ENCODE data around the gene PTPRJ. TPM values are rescaled to one million over a fixed set of nuclear protein-coding genes. Genes with fewer than 3 reads are reported as not detected.
"Not testable (repeated sequence)": the region's sequence is repeated elsewhere in the genome, so short reads cannot be mapped to it uniquely, and the experiment has no call there.

PTPRJ gene
- total RNA-seq, 1 donor = 6.6 TPM

DNA sequence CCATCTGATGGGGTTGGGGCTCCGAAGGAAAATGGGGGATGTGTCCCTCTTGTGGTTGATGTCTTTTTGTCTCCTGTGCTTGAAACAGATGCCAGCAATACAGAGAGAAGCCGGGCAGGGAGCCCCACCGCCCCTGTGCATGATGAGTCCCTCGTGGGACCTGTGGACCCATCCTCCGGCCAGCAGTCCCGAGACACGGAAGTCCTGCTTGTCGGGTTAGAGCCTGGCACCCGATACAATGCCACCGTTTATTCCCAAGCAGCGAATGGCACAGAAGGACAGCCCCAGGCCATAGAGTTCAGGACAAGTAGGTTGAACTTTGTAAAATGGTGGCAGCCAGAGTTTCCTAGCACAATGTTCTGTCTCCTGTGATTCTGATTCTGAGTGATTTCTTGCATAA, 144.5 kb downstream of the PTPRJ start:
- no peak for DNase-seq (ENCODE audit: low read depth)
- no peak overlapping the region for H3K4me3 ChIP-seq (ENCODE audit: low read depth, low read length)
- TF ChIP-seq, protein P1, sequence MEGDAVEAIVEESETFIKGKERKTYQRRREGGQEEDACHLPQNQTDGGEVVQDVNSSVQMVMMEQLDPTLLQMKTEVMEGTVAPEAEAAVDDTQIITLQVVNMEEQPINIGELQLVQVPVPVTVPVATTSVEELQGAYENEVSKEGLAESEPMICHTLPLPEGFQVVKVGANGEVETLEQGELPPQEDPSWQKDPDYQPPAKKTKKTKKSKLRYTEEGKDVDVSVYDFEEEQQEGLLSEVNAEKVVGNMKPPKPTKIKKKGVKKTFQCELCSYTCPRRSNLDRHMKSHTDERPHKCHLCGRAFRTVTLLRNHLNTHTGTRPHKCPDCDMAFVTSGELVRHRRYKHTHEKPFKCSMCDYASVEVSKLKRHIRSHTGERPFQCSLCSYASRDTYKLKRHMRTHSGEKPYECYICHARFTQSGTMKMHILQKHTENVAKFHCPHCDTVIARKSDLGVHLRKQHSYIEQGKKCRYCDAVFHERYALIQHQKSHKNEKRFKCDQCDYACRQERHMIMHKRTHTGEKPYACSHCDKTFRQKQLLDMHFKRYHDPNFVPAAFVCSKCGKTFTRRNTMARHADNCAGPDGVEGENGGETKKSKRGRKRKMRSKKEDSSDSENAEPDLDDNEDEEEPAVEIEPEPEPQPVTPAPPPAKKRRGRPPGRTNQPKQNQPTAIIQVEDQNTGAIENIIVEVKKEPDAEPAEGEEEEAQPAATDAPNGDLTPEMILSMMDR (IDR thresholded peaks at IDR 0.05; ENCODE audit: insufficient read depth, low read length) = no peak

DNA sequence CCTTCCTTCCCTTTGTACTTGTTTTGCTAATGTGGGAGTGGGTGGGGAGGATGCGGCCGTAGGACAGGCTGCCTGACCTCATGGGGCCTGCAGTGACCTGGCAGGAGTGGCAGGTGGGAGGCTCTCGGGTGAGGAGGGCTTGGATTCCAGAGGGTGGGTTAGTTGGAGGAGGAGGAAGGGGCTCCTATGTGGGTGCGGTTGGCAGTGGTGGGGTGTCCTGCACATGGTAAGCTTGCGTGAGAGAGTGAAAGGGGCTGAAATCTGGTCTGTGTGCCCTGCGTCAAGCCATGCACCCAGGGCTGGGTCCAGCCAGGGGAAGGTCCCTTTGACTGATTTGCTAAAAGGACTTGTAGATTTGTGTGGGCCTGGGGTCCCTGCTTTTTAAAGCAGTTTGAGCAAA, 145.5 kb downstream of the PTPRJ start:
- no peak overlapping the region for H3K4me3 ChIP-seq (ENCODE audit: low read depth, low read length)
- DNase-seq (ENCODE audit: low read depth) = no peak
- TF ChIP-seq, protein P1 (IDR thresholded peaks at IDR 0.05; ENCODE audit: insufficient read depth, low read length) = no peak

DNA sequence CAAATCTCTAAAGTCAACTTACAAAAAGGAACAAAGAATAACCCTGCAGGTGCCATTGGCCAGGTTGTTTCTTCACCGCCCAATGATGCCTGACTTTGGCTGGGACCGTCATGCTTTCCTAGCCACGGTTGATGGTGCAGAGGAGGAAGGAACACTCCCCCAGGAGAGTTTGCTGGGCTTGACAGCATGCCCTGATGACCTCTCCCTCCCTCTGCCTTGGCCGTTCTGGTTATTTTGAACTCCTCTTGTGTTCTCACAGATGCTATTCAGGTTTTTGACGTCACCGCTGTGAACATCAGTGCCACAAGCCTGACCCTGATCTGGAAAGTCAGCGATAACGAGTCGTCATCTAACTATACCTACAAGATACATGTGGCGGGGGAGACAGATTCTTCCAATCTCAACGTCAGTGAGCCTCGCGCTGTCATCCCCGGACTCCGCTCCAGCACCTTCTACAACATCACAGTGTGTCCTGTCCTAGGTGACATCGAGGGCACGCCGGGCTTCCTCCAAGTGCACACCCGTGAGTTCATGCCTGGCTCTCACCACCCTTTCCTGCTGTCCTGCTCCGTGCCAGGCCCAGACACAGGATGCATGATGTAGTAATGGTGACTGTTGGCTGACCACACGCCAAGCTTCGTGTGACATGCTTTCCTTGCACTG, 147.3 kb downstream of the PTPRJ start:
- no peak overlapping the region for H3K4me3 ChIP-seq (ENCODE audit: low read depth, low read length)
- no peak for DNase-seq (ENCODE audit: low read depth)
- TF ChIP-seq, protein P1 (IDR thresholded peaks at IDR 0.05; ENCODE audit: insufficient read depth, low read length) = no peak

DNA sequence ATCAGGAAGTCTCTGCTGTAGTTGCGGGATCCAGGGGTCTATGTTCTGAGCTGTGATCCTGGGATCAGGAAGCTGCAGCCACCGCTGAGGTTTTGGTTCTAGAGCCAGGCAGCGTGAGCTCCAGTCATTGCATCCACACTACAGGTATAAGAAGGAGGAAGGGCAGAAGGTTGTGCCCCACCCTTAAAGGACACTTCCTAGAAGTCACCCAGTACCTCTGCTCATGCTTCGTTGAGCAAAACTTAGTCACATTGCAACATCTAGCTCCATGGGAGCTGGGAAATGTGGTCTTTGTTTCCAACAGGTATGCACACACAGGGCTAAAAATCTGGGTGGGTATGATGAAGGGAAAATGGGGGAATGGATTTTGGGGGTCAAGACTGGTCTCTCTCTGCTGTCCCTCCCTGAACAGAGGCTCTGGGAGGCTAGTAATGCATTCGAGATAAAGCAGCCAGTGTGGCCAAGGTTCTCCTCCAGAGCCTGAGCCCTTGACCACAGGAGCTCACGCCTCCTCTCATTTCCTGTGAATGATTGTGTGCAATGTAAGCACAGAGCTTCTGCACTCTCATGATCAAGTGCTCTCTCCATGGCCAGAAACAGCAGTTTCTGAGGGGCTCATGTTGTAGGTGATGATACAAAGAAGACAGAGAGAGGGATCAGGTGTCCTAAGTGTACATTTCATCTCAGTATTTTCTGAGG, 149.5 kb downstream of the PTPRJ start:
- DNase-seq (ENCODE audit: low read depth) = no peak
- no peak overlapping the region for H3K4me3 ChIP-seq (ENCODE audit: low read depth, low read length)
- TF ChIP-seq, protein P1 (IDR thresholded peaks at IDR 0.05; ENCODE audit: insufficient read depth, low read length) = no peak

DNA sequence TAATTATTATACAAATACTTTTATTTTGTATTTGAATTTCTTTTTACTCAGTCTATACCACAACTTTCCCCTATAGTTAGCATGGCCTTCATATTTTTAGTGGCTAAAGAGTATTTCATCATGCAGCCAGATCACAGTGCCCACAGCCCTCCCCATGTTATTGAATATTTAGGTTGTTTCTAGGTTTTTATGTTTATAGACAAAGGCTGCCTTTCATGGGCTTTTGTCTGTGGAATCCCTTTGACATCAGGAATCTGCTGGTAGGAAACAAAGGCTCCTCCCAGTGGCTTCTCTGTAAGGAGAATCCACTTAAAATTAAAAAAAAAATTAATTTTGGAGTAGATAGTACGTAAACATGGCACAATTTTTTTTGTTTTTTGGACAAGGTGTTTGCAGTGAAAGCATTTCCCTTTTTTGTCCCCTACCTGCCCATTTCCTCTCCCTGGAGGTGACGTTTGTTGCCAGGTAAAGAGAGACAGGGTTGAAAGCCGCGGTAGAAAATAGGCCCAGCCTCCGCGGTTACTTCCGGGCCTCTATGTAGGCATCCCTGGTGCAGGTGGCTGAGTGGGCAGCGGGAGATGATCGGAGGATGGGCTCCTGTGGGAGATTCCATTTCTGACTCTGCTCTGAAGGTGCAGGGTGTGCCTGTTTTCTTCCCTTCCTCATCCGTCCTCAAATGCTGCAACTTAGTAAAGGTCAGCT, 154.0 kb downstream of the PTPRJ start:
- TF ChIP-seq, protein P1 (IDR thresholded peaks at IDR 0.05; ENCODE audit: insufficient read depth, low read length) = no peak
- no peak for DNase-seq (ENCODE audit: low read depth)
- H3K4me3 ChIP-seq (ENCODE audit: low read depth, low read length) = no peak overlapping the region

DNA sequence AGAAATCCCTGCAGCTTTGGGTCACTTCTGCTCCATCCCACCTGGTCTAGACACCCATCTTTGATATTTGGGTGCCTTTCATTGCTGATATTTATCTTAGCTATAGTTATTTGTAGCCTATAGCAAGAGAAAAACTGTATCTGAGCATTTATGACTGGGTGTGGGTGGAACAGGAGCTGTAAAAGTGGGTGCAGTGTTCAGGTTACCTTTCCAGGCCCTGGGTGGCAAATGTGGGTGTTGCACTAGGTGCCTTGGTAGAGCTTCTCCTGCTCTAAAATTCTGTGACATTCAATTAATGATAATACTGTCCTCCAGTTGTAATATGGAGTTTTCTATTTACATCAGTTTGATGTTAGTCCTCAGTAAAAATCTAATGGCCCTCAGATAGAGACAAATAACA, 157.9 kb downstream of the PTPRJ start:
- H3K4me3 ChIP-seq (ENCODE audit: low read depth, low read length) = no peak overlapping the region
- DNase-seq (ENCODE audit: low read depth) = no peak

DNA sequence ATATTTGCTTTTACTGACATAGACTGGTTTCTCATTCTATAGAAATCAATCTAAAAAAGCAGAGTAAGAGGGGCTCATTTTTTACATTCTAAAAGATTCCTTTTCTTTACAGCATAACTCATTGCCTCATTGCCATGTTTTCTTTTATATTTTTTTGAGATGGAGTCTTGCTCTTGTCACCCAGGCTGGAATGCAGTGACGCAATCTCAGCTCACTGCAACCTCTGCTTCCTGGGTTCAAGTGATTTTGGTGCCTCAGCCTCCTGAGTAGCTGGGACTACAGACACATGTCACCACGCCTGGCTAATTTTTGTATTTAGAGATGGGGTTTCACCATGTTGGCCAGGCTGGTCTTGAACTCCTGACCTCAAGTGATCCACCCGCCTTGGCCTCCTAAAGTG, 159.5 kb downstream of the PTPRJ start:
- not testable (repeated sequence) for H3K4me3 ChIP-seq (ENCODE audit: low read depth, low read length); DNase-seq (ENCODE audit: low read depth)

More for the DNA sequence above, 157.9 kb downstream of the PTPRJ start:
- TF ChIP-seq, protein P1 (IDR thresholded peaks at IDR 0.05; ENCODE audit: insufficient read depth, low read length) = no peak

Data from fibroblast of the aortic adventitia (primary cell).